Peyer's patch (tissue), 4 donors: ENCODE measurements around the gene IMMP2L. TPM values are rescaled to one million over a fixed set of nuclear protein-coding genes. Genes with fewer than 3 reads are reported as not detected.

ENCODE experiments used
- DNase-seq, 3 donors: peaks; one replicate each; pipeline ENCODE4 v3.0.0-alpha.2; 2017 to 2019
- H3K27ac ChIP-seq, 4 donors: fragments of 200-600 bp; sonication (generic); one replicate each; pipeline ENCODE4 v1.5.1; 2016 to 2019
- H3K27me3 ChIP-seq, 2 donors: fragments of 200-600 bp; sonication (generic); one replicate each; pipeline ENCODE4 v1.5.1; 2019
- H3K36me3 ChIP-seq, 3 donors: fragments of 200-600 bp; sonication (generic); one replicate each; pipeline ENCODE4 v1.5.1; 2016 to 2019
- H3K4me1 ChIP-seq, 4 donors: fragments of 200-600 bp; sonication (generic); one replicate each; pipeline ENCODE4 v1.5.1; 2016 to 2019
- H3K4me3 ChIP-seq, 4 donors: fragments of 200-600 bp; sonication (generic); 1 replicate in 3 of 4; 2 replicates in 1 of 4; pipeline ENCODE4 v1.5.1; 2016 to 2019; ENCODE audit warnings: mild to moderate bottlenecking in 1 of 4
- H3K9me3 ChIP-seq, 4 donors: fragments of 200-600 bp; sonication (generic); one replicate each; pipeline ENCODE4 v1.5.1; 2016 to 2019; ENCODE audit warnings: mild to moderate bottlenecking in 1 of 4
- CTCF ChIP-seq, 6 experiments: fragments of 450-650 bp in 4 of 6; fragments of 200-600 bp in 2 of 6; sonication (generic) in 1 of 6; IDR thresholded peaks; one replicate each; pipeline ENCODE4 v1.5.1; 2017 to 2019; ENCODE audit warnings: antibody characterized with exemption in 6 of 6, mild to moderate bottlenecking in 3 of 6, moderate library complexity in 1 of 6
- POLR2A ChIP-seq, 2 donors: fragments of 450-650 bp; IDR thresholded peaks; one replicate each; pipeline ENCODE4 v1.5.1; 2017; ENCODE audit warnings: antibody characterized with exemption in 2 of 2, mild to moderate bottlenecking in 2 of 2, moderate library complexity in 2 of 2
- total RNA-seq, 4 donors: library from RNA; depleted of rRNA; stranded (reverse); fragments of >200 nt; gene quantifications; one replicate each; pipeline ENCODE4 v1.1.0, GENCODE V29; 2016

The IMMP2L gene
- total RNA-seq, 4 donors from 2014 or later = 5.1 to 16.5 (median 10.9) TPM

- no peak overlapping the region for H3K27ac ChIP-seq
- no peak for DNase-seq
- H3K4me1 ChIP-seq = no peaks in the 10 kb centered on the region
- no peak for TF ChIP-seq POLR2A (IDR thresholded peaks at IDR 0.05)
- no peak for TF ChIP-seq CTCF (IDR thresholded peaks at IDR 0.05)
- no peak overlapping the region for H3K4me3 ChIP-seq
- H3K36me3 ChIP-seq = no peaks in the 10 kb centered on the region
- H3K27me3 ChIP-seq = no peaks in the 10 kb centered on the region
- no peaks in the 10 kb centered on the region for H3K9me3 ChIP-seq
These were observed 916.7 kb downstream of the IMMP2L start for GRCh38 chr7:110645616-110646015.

GRCh38 chr7:110645060-110645459 lies 917.2 kb downstream of the IMMP2L start:
- no peak for DNase-seq
- TF ChIP-seq POLR2A (IDR thresholded peaks at IDR 0.05) (no peak), CTCF (IDR thresholded peaks at IDR 0.05) (no peak)

GRCh38 chr7:110637252-110637651 lies 925.0 kb downstream of the IMMP2L start:
- Histone ChIP-seq H3K4me3 (no peak overlapping the region), H3K4me1 (no peaks in the 10 kb centered on the region), H3K27me3 (no peaks in the 10 kb centered on the region), H3K27ac (no peak overlapping the region), H3K9me3 (no peaks in the 10 kb centered on the region), H3K36me3 (no peaks in the 10 kb centered on the region)
- no peak for DNase-seq
- TF ChIP-seq CTCF (IDR thresholded peaks at IDR 0.05) (no peak), POLR2A (IDR thresholded peaks at IDR 0.05) (no peak)

More at GRCh38 chr7:110645060-110645459, 917.2 kb downstream of the IMMP2L start:
- H3K27me3 ChIP-seq = no peaks in the 10 kb centered on the region
- H3K36me3 ChIP-seq = no peaks in the 10 kb centered on the region
- H3K4me1 ChIP-seq = no peaks in the 10 kb centered on the region
- no peaks in the 10 kb centered on the region for H3K9me3 ChIP-seq
- no peak overlapping the region for H3K4me3 ChIP-seq
- H3K27ac ChIP-seq = no peak overlapping the region

- H3K4me3 ChIP-seq = no peak overlapping the region
- no peak for TF ChIP-seq CTCF (IDR thresholded peaks at IDR 0.05)
- TF ChIP-seq POLR2A (IDR thresholded peaks at IDR 0.05) = no peak
These were observed 929.0 kb downstream of the IMMP2L start for GRCh38 chr7:110633313-110633712.

GRCh38 chr7:110626414-110626813 lies 935.9 kb downstream of the IMMP2L start:
- H3K4me1 ChIP-seq = no peaks in the 10 kb centered on the region
- DNase-seq = no peak
- H3K27ac ChIP-seq = no peak overlapping the region
- no peak for TF ChIP-seq POLR2A (IDR thresholded peaks at IDR 0.05)
- no peak for TF ChIP-seq CTCF (IDR thresholded peaks at IDR 0.05)
- no peak overlapping the region for H3K4me3 ChIP-seq
- no peaks in the 10 kb centered on the region for H3K36me3 ChIP-seq
- no peaks in the 10 kb centered on the region for H3K27me3 ChIP-seq
- no peaks in the 10 kb centered on the region for H3K9me3 ChIP-seq

More at GRCh38 chr7:110633313-110633712, 929.0 kb downstream of the IMMP2L start:
- Histone ChIP-seq H3K36me3 (no peaks in the 10 kb centered on the region), H3K27ac (no peak overlapping the region), H3K4me1 (no peaks in the 10 kb centered on the region), H3K9me3 (no peaks in the 10 kb centered on the region), H3K27me3 (no peaks in the 10 kb centered on the region)
- DNase-seq = no peak

GRCh38 chr7:110625294-110625693 lies 937.0 kb downstream of the IMMP2L start:
- Histone ChIP-seq H3K27ac (no peak overlapping the region), H3K27me3 (no peaks in the 10 kb centered on the region), H3K9me3 (no peaks in the 10 kb centered on the region), H3K4me3 (no peak overlapping the region), H3K36me3 (no peaks in the 10 kb centered on the region), H3K4me1 (no peaks in the 10 kb centered on the region)
- TF ChIP-seq POLR2A (IDR thresholded peaks at IDR 0.05) (no peak), CTCF (IDR thresholded peaks at IDR 0.05) (no peak)
- no peak for DNase-seq
